COLO829 (cell line): Measurements from ENCODE around the gene RBM41.
"Not testable (repeated sequence)": the region's sequence is repeated elsewhere in the genome, so short reads cannot be mapped to it uniquely, and the experiment has no call there.

ENCODE experiments used
- DNase-seq: peaks from one replicate; pipeline ENCODE4 v3.0.0; 2012; ENCODE audit warnings: low spot score

RBM41 gene

DNA sequence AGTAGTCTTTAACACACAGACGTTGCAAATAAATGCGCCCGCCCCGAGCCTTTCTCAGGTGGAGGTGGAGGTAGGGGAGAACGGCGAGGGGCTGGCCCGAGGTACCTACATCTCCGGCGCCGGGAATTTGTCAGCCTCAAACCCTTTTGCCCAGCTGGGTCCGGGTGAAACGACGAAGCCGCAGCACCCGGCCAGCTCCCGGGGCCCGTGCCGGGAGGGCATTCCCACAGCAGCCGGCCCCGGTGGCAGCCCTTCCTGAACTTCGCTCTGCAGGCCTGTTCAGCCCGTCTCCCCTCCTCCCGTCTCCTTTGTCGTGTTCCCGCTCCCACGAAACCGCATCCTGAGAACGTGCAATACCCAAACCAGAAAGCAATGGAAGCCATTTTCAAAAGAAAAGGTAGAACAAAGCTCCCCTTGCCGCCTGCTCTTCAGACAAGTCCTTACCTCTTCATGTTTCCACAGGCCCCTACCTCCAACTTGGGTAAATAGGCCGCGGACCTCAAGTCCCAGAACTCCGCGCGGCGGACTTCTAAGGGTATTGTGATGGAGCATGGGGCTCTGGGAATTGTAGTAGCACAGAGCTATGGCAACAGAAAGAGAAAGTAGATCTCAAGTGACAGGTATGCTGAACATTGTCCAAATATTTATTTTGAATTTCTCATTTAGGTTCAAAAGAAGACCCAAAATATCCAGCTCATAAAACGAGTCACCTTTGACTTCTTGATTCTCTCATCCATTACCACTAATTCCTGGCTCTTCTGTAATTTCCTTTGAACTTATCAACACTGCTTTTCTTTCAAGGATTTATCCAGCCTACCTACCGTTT lies at the start of gene RBM41:
RBM41 (minus strand) TSS at position 501 of the 826 bp plus-strand sequence; CDS start at position 452, 49 bp downstream.
- DNase-seq = peak; percentile 40

DNA sequence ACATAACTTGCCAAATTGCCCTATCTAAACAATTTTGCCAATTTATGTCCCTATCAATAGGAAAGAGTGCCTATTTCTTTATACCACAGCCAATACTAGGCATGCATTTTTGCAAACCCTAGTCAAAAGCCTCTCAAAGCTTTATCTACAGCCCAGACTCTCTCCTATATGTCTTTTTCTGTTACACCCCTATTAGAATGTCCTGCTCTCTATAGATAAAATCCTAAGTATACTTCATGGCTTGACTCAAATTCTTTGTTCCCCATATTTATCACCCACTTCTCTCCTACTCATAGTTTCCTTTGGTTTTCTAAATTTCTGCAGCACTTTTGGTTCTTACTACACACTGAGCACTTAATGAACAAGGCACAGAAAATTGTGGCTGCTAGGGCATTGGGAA lies 49.6 kb upstream of the RBM41 start:
- DNase-seq = no peak

DNA sequence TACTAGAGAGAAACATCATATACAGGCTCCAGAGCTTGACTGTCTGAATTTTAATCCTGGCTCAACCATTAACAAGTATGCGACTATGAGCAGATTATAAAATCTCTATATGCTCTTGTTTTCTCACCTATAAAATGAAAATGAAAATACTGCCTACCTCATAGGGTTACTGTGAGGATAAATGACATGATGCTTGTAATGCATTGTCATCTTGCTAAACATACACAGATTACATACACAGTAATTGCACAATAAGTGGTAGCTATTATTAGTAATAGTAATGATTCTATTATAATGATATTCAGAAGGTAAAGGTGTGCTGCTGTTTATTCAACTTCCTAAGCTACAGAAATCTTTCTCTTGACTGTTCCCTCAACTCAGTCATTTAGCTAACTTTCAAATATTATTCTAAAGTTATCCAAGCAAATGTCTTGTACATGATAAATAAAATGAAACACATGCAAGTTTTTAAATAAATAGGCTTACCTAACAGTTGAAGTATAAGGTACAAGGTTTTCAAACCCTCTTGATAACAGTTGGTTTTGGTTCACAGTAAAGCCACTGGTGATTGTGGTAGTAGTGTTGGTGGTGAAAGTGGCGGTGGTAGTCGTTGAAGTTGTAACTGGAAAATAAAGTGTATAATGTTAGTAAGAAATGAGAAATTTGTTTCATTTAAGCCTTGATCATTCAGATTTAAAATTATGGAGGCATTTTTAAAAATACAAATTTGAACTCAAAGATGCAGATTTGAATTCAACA lies 48.7 kb upstream of the RBM41 start:
- no peak for DNase-seq

DNA sequence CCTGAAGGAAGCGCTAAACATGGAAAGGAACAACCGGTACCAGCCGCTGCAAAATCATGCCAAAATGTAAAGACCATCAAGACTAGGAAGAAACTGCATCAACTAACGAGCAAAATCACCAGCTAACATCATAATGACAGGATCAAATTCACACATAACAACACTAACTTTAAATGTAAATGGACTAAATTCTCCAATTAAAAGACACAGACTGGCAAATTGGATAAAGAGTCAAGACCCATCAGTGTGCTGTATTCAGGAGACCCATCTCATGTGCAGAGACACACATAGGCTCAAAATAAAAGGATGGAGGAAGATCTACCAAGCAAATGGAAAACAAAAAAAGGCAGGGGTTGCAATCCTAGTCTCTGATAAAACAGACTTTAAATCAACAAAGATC lies 39.0 kb upstream of the RBM41 start:
- not testable (repeated sequence) for DNase-seq

DNA sequence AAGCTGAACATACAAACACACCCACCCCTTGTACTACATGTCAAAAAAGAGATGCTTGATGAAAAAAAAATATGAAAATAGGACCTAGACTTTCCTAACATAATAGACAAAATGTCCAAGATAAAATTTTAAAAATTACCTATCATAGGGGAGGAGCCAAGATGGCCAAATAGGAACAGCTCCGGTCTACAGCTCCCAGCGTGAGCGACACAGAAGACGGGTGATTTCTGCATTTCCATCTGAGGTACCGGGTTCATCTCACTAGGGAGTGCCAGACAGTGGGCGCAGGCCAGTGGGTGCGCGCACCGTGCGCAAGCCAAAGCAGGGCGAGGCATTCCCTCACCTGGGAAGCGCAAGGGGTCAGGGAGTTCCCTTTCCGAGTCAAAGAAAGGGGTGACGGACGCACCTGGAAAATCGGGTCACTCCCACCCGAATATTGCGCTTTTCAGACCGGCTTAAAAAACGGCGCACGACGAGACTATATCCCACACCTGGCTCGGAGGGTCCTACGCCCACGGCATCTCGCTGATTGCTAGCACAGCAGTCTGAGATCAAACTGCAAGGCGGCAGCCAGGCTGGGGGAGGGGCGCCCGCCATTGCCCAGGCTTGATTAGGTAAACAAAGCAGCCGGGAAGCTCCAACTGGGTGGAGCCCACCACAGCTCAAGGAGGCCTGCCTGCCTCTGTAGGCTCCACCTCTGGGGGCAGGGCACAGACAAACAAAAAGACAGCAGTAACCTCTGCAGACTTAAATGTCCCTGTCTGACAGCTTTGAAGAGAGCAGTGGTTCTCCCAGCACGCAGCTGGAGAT lies 37.2 kb upstream of the RBM41 start:
- not testable (repeated sequence) for DNase-seq

DNA sequence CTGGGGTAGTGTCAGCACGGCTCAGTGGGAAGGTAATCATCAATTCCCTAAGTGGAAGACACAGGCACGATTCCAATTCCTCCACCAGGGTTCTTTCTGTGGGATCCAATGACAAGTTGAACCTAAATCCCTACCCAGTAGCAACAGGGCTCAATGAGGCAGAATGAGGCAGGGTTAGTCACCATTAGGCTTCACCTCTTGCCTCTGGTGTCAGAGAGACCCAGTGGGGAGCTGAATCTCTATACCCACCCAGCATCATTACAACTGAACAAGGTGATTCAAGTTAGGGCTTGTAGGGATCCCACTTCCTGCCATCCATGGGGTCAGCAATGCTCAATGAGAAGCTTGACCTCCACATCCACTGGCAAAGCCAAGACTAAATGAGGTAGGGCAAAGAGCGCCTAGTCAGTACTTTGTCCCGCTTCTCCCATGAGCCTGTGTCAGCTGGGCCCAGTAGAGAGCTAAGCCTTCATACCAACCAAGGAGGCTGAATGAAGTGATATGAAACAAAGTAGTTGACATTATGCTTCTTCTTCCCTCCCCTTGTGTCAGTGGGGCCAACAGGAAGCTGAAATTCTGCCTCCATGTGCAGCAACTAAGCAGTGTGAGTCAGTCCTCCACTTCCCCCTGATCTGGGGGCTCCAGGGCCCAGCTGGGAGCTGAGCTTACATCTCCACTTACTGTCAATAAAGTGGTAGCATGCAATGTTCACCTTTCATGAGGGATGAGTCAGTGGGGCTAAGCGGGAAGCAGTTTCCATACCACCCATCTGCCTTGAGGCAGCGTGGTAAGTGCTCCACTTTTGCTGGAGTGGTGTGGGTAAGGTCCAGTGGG lies 36.4 kb upstream of the RBM41 start:
- DNase-seq = no peak

DNA sequence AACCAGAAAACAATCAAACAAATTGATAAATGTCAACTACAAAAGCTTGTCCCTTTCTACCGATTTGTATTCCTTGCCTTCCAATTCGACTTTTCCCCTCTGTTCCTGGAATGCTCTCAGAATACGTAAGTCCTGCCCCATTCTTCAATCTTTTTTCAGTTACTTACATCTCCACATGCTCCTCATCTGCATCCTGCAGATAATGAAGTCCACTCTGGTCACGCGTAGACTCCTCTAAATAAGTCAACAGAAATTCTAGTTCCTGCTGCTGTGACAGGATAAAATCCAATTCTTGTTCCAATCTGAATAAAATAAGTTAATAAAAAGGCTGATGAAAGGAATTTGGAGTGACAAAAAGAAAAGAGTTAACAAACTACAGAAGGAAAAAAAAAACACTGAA lies 34.4 kb upstream of the RBM41 start:
- DNase-seq = no peak

DNA sequence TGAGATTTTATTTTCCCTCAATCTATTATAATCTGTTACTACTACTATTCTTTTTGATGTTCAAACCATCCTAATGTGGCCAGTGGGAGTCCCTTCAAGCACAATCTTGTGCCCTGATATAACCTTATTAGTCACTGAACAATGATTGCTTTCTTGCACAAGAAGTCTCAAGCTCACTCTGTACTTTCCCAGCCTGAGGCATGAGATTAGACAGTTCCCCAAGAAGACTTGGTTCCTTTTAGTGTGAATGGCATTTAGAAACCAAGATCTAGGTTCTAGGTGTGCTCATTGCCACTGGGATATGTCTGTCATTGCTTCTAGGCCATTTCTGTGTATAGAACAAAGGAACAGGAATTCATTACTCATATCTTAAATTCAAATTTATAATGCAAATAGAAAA lies 28.0 kb upstream of the RBM41 start:
- DNase-seq = no peak

DNA sequence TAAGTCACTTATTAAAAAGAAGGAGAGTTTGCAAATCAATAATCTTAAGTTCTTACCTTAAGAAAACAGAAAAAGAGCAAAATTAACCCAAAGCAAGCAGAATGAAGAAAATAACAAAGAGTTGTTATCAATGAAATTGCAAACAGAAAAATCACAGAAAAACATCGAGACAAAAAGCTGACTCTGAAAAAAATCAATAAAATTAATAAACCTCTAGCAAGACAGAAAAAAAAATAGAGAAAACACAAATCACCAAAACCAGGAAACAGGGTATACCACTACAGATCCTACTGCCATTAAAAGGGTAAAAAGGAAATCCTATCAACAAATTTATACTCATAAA lies 17.3 kb upstream of the RBM41 start:
- DNase-seq = no peak

DNA sequence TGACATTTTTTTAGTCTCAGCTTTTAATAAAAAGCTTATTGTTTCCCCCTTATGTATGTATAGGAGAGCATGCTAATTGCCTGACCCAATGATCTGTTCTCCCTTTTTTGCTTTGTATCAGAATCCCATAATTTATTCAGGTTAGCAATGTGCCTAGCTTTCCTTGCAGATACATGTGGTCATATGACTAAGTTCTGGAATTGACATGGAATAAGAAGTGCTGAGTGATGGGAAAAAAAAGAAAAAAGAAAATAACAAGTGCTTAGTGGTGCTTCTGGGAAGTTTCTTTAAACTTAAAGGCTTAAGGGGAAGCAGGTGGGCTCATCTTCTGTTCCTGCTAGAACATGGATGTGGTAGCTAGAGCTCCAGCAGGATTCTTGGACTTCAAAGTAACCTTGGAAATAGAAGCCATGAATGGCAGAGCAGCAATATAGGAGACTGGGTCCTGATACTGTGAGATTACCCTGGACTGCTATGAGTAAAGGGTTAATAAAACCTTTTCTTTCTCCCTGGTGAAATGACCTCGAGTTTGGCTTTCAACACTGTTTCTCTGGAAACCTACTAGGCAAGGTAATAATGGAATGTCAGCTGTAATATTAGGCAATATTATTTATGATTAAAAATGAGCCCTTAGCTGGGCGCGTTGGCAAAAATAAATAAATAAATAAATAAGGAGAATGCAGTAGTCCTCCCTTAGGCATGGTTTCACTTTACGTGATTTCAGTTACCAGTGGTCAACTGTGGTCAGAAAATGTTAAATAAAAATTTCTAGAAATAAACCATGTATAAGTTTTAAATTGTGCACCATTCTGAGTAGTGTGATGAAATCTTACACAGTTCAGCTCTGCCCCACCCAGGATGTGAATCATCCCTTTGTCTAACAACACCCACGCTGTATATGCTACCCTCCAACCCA lies 16.7 kb upstream of the RBM41 start:
- DNase-seq = no peak

DNA sequence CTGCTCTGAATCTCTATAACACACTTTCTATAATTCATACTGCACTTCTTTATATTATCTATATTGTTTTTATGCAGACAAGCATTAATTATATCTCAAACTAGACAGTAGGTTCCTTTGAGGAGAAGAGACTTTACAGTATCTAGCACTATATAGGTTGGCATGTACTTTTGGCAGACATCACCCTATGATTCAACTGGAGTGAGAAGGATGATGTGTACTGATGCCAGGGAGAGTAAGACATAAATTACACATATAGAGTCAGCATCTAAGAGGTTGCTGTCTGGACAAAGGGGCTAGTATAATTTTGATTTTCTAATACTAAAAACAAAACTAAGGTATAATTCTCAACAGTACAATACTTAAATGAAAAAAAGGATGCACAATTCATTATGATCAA lies 5.1 kb upstream of the RBM41 start:
- no peak for DNase-seq

DNA sequence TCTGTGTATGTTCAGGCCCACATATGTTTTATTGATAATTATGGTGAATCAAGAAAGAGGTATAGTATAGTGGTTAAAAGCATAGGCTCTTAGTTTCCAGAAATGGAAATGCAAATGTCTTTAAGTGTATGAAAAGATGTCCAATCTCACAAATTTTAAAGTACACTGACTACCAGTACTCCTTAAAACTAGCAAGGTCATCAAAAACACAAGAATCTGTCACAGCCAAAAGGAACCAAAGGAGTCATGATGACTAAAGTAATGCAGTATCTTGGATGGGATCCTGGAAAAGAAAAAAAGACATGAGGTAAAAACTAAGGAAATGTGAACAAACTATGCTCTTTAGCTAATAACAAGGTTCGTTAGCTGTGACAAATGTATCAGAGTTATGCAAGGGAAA lies 661 bp upstream of the RBM41 start:
- DNase-seq = no peak

DNA sequence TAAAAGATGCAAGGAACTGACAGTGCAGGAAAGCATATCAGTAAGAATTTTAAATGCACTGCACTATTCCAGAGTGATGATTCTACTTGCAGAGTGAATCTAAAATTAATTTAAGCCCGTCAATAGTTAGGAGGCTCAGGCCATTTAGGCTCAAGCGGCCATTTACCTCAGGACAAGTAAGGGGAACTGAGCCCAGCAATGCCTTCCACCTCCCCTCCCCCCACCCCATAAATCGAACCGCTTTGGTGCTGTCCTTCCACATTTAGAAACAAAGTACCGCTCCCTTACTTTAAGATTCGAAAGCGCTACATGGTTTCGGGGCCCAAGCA lies 665 bp downstream of the RBM41 start:
- no peak for DNase-seq

DNA sequence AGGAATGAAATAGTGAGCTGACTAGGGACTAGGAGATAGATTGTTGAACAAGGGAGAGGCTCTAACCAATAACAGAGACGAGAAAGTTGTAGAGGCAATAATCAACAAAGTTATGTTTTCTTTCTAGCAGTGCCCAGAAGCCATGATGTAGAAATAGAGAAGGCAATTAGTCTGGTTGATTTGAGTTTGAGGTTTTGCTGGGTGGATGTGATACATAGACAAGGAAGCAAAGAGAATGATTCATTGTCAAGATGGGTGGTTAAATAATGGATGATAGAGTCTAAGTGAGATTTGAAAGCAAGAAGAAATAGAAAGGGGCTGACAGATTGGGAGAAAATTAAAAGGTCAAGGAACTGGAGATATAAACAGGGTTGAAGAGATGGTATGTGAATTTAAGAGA lies 11.2 kb downstream of the RBM41 start:
- DNase-seq = no peak

DNA sequence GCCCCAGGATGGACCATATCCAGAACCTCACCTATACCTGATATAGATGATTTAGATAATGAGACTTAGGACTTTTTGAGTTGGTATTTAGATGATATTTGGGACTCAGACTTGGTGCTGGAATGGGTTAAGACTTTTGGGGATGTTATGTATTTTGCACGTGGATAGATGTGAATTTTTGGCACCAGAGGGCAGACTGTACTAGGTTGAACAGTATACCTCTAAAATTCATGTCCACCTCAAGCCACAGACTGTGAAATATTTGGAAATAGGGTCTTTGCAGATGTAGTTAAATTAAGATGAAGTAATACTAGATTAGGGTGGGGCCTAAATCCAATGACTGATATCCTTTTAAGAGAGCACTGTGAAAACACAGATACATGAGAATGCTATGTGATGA lies 15.6 kb downstream of the RBM41 start:
- no peak for DNase-seq

DNA sequence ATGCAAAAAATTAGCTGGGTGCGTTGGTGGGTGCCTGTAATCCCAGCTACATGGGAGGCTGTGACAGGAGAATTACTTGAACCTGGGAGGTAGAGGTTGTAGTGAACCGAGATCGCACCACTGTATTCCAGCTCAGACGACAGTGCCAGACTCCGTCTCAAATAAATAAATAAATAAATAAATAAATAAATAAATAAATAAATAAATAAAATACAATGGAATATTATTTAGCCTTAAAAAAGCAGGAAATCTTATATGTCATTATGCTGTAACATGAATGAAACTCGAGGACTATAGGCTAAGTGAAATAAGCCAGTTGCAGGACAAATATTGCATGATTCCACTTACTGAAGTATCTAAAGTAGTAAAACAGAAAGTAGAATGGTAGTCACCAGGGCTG lies 42.5 kb downstream of the RBM41 start:
- no peak for DNase-seq

DNA sequence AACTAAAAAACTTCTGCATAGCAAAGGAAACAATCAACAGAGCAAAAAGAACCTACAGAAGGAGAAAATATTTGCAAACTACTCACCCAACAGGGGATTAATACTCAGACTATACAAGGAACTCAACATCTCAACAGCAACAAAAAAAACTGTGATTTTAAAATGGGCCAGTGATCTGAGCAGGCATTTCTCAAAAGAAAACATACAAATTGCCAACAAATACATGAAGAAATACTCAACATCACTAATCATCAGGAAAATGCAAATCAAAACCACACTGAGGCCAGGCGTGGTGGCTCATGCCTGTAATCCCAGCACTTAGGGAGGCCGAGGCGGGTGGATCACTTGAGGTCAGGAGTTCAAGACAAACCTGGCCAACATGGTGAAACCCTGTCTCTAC lies 60.9 kb downstream of the RBM41 start:
- DNase-seq = not testable (repeated sequence)

DNA sequence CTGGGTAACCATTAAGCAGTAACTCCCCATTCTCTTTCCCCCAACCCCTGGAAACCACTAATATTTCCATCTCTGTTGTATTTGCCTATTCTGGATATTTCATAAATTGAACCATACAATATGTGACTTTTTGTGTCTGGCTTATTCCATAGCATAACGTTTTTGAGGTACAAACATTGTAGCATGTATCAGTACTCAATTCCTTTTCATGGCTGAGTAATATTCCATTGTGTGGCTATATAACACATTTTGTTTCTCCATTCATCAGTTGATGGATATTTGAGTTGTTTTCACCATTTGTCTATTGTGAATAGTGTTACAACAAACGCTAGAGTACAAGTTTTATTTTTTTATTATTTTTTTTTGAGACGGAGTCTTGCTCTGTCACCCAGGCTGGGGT lies 63.6 kb downstream of the RBM41 start:
- DNase-seq = no peak

DNA sequence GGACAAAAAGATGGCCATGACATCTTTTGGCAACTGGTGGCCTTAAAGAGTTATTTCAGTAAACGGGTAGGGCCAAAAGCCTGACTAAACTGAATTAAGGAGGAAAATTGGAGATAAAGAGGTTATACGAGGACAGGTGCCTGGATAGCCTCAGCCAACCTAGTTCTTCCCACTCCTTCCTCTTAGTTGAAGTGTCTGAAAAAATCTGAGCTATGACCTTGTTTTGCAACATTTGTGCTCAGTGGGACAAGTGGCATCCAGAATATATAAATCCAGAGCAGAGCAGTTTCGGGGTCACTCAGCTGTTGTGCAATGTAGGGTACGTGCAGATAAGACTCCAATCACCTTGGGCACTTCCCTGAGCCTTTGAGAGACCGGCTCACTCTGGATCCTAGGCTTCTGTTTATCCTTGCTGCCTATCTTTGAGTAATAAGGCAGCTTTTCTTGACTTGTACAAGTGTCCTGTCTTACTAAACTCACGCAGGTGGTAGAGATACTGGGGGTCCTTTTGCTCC lies 68.4 kb downstream of the RBM41 start:
- no peak for DNase-seq

DNA sequence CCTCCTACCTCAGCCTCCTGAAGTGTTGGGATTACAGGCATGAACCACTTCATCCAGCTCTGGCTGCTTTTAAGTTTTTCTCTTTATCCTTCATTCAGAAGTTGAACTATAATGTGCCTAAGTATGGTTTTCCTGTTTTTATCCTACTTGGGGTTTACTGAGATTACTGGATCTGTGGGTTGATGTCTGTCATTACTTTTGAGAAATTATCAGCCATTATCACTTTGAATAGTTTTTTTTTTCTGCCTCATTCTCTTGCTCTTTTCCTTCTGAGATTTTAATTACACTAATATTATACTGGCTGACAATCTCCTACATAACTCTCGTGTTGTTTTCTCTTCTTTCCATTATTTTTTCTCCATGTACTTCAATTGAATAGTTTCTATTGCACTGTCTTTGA lies 71.0 kb downstream of the RBM41 start:
- no peak for DNase-seq

DNA sequence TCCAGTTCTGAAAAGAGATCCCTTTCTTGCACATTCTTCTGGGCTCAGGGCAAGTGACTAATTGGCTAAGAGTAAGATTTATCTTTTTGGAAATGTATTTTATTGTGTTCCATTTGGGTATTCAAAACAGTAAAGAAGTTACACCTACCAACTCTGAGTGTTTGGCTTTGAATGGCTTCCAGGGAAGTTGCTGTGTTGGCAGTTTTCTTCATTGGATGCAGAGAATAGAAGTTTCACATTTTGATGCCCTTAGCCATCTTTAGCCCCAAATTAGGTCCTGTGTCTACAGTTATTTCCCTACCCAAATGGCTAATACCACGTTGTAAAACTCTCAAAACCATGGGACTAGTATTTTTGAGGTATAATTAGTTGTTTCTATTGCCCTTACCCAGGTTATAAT lies 88.9 kb downstream of the RBM41 start:
- DNase-seq = no peak
